Sigmoid colon (tissue), 7 donors: ENCODE results near the gene TMEM231. TPM values are rescaled to one million over a fixed set of nuclear protein-coding genes. Genes with fewer than 3 reads are reported as not detected.

Experiments
- DNase-seq: peaks from one replicate; pipeline ENCODE4 v3.0.0-alpha.2; 2019
- H3K27ac ChIP-seq, 4 donors: fragments of 200-600 bp; sonication (generic); one replicate each; pipeline ENCODE4 v1.5.1; 2016 to 2019; ENCODE audit warnings: mild to moderate bottlenecking in 1 of 4
- H3K27me3 ChIP-seq, 3 donors: fragments of 200-600 bp; sonication (generic); one replicate each; pipeline ENCODE4 v1.5.1; 2019; ENCODE audit warnings: mild to moderate bottlenecking in 1 of 3
- H3K36me3 ChIP-seq, 4 donors: fragments of 200-600 bp; sonication (generic); one replicate each; pipeline ENCODE4 v1.5.1; 2016 to 2019
- H3K4me1 ChIP-seq, 4 donors: fragments of 200-600 bp; sonication (generic); one replicate each; pipeline ENCODE4 v1.5.1; 2017 to 2019
- H3K4me3 ChIP-seq, 4 donors: fragments of 200-600 bp; sonication (generic); one replicate each; pipeline ENCODE4 v1.5.1; 2017 to 2019; ENCODE audit warnings: mild to moderate bottlenecking in 2 of 4, moderate library complexity in 1 of 4
- H3K9me3 ChIP-seq, 4 donors: fragments of 200-600 bp in 3 of 4; sonication (generic) in 3 of 4; one replicate each; pipeline versions ENCODE4 v1.5.1 to v1.6.1; 2013 to 2019
- EP300 ChIP-seq, 4 donors: sonication (generic); formaldehyde crosslinking; IDR thresholded peaks; one replicate each; pipeline ENCODE4 v1.6.1; 2017; ENCODE audit warnings: antibody characterized with exemption in 4 of 4
- POLR2A ChIP-seq, 2 donors: fragments of 450-650 bp; IDR thresholded peaks; one replicate each; pipeline ENCODE4 v1.6.1; 2016; ENCODE audit warnings: antibody characterized with exemption in 2 of 2, mild to moderate bottlenecking in 2 of 2, moderate library complexity in 2 of 2
- POLR2AphosphoS5 ChIP-seq, 4 donors: sonication (generic); formaldehyde crosslinking; IDR thresholded peaks; one replicate each; pipeline ENCODE4 v1.6.1; 2017; ENCODE audit warnings: antibody characterized with exemption in 4 of 4
- whole genome bisulfite sequencing, 2 donors: extraction: QIAGEN DNeasy Blood & Tissue Kit; methylation state at CpG; one replicate each; pipeline ENCODE4 v1.1.7; 2013; 5-methylcytosine and 5-hydroxymethylcytosine counted together
- intact Hi-C: fragments of 100-400 bp; cut with DNase I; formaldehyde crosslinking; loops from one replicate; pipeline ENCODE4 v1.15.1; 2023
- polyA plus RNA-seq, 3 donors: library from polyadenylated mRNA; stranded (reverse); fragments of 200-250 nt; gene quantifications; one replicate each; pipeline ENCODE4 v1.2.3, GENCODE V29; 2013
- total RNA-seq, 4 donors: library from RNA; depleted of rRNA; stranded (reverse); fragments of >200 nt; gene quantifications; one replicate each; pipeline ENCODE4 v1.1.0, GENCODE V29; 2016
- TF ChIP-seq, protein P1 (sequence below), 4 experiments: fragments of 450-650 bp in 3 of 4; fragments of 200-600 bp in 1 of 4; IDR thresholded peaks; one replicate each; pipeline ENCODE4 v1.5.1; 2016 to 2019; ENCODE audit warnings: antibody characterized with exemption in 4 of 4, mild to moderate bottlenecking in 3 of 4, moderate library complexity in 2 of 4
- donor health status: healthy with polysubstance abuse.
- donor health status: Bipolar disorder and iron deficiency.
- donor health status: healthy.

Gene TMEM231
- total and polyA plus RNA-seq, 7 donors, result 1.2 to 8.8 (median 4.3) TPM

DNA sequence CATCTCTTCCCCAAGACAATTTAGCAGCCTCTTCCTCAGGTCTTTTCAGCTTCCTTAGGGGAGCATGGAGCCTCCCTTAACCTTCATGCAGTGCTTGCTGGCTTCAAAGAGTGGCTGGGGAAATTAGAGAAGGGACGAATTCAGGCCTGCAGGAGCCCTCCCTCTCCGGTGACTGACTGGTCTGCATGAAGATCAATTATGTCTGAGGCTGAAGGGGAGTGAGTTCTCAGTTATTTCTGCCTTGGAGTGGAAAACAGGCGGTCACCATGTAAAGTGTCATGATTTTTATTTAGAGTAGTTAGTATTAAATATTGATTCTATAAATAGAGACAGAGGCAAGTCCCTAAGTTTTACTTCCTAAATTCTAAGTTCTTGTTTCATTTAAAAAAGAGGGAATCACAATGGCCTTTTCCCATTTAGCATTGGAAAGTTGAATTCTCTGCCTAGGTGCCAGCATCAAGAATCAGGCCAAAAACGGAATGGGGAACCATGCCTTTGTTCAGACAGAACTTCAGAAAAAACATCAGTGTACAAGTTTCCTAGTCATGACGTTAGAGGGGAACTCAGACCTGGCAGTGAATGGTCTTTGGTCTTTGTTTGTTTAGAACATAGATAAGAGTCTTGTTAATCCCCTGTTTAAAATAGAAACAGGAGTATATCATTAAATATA lies 14.5 kb upstream of the TMEM231 start:
- no peaks in the 10 kb centered on the region for H3K27me3 ChIP-seq
- intact Hi-C loops, result no loop called here
- peaks cover 0 to 71% (median 51%) of the 10 kb centered on the region in 4 donors for H3K4me1 ChIP-seq
- H3K36me3 ChIP-seq, result peaks cover 7 to 80% (median 59%) of the 10 kb centered on the region in 4 donors
- no peak for DNase-seq
- TF ChIP-seq POLR2AphosphoS5 (IDR thresholded peaks at IDR 0.05), result no peak
- no peak for TF ChIP-seq EP300 (IDR thresholded peaks at IDR 0.05)
- TF ChIP-seq POLR2A (IDR thresholded peaks at IDR 0.05), result no peak
- TF ChIP-seq, protein P1, sequence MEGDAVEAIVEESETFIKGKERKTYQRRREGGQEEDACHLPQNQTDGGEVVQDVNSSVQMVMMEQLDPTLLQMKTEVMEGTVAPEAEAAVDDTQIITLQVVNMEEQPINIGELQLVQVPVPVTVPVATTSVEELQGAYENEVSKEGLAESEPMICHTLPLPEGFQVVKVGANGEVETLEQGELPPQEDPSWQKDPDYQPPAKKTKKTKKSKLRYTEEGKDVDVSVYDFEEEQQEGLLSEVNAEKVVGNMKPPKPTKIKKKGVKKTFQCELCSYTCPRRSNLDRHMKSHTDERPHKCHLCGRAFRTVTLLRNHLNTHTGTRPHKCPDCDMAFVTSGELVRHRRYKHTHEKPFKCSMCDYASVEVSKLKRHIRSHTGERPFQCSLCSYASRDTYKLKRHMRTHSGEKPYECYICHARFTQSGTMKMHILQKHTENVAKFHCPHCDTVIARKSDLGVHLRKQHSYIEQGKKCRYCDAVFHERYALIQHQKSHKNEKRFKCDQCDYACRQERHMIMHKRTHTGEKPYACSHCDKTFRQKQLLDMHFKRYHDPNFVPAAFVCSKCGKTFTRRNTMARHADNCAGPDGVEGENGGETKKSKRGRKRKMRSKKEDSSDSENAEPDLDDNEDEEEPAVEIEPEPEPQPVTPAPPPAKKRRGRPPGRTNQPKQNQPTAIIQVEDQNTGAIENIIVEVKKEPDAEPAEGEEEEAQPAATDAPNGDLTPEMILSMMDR (IDR thresholded peaks at IDR 0.05), result no peak
- WGBS, 2 donors, result 65 to 73% methylated on average over 5 of the region's 5 CpGs
- H3K9me3 ChIP-seq, result no peaks in the 10 kb centered on the region
- H3K4me3 ChIP-seq, result no peak overlapping the region
- no peak overlapping the region for H3K27ac ChIP-seq

DNA sequence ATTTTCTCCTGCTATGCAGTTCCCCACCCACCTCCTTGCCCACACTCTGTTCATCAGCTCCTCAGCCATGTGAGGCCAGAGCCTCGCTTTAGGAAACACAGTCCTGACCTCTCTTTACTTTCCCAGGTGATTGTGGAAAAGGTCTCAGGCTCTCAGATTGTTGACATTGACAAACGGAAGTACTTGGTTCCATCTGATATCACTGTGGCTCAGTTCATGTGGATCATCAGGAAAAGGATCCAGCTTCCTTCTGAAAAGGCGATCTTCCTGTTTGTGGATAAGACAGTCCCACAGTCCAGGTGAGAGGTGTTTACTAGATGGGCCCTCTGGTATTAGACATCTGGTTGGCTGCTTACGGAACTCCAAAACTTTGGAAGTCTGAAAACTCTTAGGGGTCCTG lies 11.9 kb upstream of the TMEM231 start:
- intact Hi-C loops, result loop anchor here (2.0 kb wide), 1 partner anchor 55 kb away; the partner anchor contains the start of gene ADAT1
- peak overlapping the region in 1 of 4 donors; percentile 90 for H3K27ac ChIP-seq
- H3K36me3 ChIP-seq, result peaks cover 7 to 54% (median 40%) of the 10 kb centered on the region in 4 donors
- no peak for DNase-seq
- H3K4me3 ChIP-seq, result no peak overlapping the region
- H3K9me3 ChIP-seq, result no peaks in the 10 kb centered on the region
- WGBS, 2 donors, result 83 to 91% methylated on average over 4 of the region's 4 CpGs
- no peaks in the 10 kb centered on the region for H3K27me3 ChIP-seq
- H3K4me1 ChIP-seq, result peaks cover 0 to 68% (median 47%) of the 10 kb centered on the region in 4 donors
- no peak for TF ChIP-seq POLR2A (IDR thresholded peaks at IDR 0.05)
- TF ChIP-seq EP300 (IDR thresholded peaks at IDR 0.05), result no peak
- TF ChIP-seq, protein P1 (IDR thresholded peaks at IDR 0.05), result no peak
- TF ChIP-seq POLR2AphosphoS5 (IDR thresholded peaks at IDR 0.05), result no peak

DNA sequence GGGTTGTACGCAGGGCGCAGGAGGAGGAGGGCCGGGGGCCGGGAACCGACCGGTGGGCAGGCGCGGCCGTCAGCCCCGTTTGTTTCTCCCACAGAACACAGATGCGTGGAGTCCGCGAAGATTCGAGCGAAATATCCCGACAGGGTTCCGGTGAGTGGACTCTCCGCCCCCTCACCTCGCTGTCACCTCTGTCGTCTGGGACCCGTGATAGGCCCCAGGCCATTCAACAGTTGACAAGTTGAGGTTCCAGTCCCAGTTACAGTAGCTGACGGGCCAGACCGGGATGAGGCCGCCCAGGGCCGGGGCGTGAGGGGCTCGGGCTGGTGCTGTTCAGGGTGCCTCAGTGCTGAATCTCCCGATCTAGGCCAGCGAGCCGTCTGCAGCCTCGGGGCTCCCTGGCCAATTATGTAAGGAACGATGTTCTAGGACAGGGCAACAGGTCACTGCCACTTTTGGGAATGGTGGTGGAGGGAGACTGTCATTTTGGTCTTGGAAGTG lies 10.8 kb upstream of the TMEM231 start:
- H3K27ac ChIP-seq, result peak overlapping the region; percentile 81 to 90 (median 84)
- H3K4me1 ChIP-seq, result peaks cover 0 to 62% (median 41%) of the 10 kb centered on the region in 4 donors
- H3K9me3 ChIP-seq, result no peaks in the 10 kb centered on the region
- H3K36me3 ChIP-seq, result peaks cover 7 to 43% (median 32%) of the 10 kb centered on the region in 4 donors
- intact Hi-C loops, result loop anchor here (2.0 kb wide), 1 partner anchor 56 kb away; the partner anchor contains the start of gene ADAT1
- no peak for TF ChIP-seq POLR2A (IDR thresholded peaks at IDR 0.05)
- TF ChIP-seq EP300 (IDR thresholded peaks at IDR 0.05), result no peak
- TF ChIP-seq POLR2AphosphoS5 (IDR thresholded peaks at IDR 0.05), result no peak
- TF ChIP-seq, protein P1 (IDR thresholded peaks at IDR 0.05), result no peak
- peak overlapping the region; percentile 92 to 99 (median 94) for H3K4me3 ChIP-seq
- 1 to 3% methylated on average over 32 of the region's 32 CpGs for WGBS, 2 donors
- no peak for DNase-seq
- no peaks in the 10 kb centered on the region for H3K27me3 ChIP-seq

DNA sequence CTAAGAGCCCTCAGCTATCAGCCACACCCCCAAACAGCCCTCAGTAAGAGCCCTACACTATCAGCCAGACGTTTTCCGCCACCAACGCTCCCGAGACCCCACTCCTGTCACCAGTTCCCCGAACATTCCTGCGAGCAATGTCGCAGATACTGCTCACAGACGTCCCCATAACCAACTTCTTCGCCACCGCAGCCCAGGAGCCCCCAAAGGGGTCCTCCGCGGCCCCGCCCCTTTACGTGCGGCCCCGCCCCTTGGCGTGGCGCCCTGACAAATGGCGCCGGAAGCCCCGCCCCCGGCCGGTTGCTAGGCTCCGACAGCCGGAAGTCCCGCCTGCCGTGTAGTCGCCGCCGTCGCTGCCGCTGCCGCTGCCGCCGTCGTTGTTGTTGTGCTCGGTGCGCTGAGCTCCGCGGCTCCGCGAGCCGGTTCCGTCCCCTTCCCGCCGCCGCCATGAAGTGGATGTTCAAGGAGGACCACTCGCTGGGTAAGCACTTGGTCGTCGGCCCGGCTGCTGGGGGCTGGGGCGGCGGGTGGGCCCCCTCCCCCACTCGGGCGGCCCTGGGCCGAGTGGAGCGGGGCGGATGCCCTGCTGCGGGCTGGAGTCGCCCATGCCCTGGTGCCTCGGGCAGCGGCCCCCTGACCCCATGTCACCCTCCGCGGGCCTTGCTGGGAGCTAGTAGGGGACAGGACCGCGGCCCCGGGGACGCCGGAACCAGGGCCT lies 10.1 kb upstream of the TMEM231 start, which contains the start of gene GABARAPL2:
Gene GABARAPL2, plus strand, starts transcription at position 340 of the 718 bp plus-strand sequence. Its CDS starts 108 bp downstream, at position 448.
- TF ChIP-seq EP300 (IDR thresholded peaks at IDR 0.05) (no peak), POLR2A (IDR thresholded peaks at IDR 0.05) (peak; percentile 68 to 71), POLR2AphosphoS5 (IDR thresholded peaks at IDR 0.05) (peak; percentile 91 to 98 (median 97))
- TF ChIP-seq, protein P1 (IDR thresholded peaks at IDR 0.05), result no peak
- Histone ChIP-seq H3K36me3 (peaks cover 7 to 37% (median 27%) of the 10 kb centered on the region in 4 donors), H3K4me1 (peaks cover 0 to 56% (median 38%) of the 10 kb centered on the region in 4 donors), H3K9me3 (no peaks in the 10 kb centered on the region), H3K27ac (peak within 1 kb of the TSS; percentile 81 to 90 (median 84)), H3K27me3 (no peaks in the 10 kb centered on the region), H3K4me3 (peak within 1 kb of the TSS; percentile 92 to 99 (median 94))
- DNase-seq, result peak; percentile 90
- 0 to 1% methylated on average over 69 of the region's 69 CpGs for WGBS, 2 donors
- intact Hi-C loops, result loop anchor here (2.0 kb wide), 1 partner anchor 57 kb away; the partner anchor contains the start of gene ADAT1
